ENCODE data around the gene IGFN1.

IGFN1 gene

DNA sequence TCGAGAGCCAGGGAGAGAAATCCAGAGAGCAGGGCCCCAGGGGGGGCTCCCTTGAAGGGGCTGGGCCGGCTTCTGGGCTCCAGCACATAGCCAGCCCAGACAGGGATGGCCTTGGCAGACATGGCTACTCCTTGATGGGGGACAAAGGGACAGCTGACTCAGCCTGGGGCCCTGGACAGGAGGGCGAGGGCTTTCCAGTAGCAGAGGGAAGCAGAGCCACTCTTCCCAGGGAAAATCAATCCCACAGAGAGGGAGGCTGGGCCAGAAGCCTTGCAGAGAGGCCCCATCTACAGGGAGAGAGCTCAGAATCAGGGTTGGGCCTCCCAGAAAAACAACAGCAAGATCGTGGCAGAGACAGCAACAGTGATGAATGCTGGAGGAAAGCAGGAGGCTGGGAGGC is 15.6 kb downstream of the IGFN1 start:
- H3K27ac ChIP-seq (ENCODE audit: low read depth, low read length) = no peak overlapping the region
- H2BK15ac ChIP-seq (replicated peaks; ENCODE audit: low read depth) = no peak overlapping the region
- no peaks in the 10 kb centered on the region for H3K36me3 ChIP-seq (ENCODE audit: control insufficient read depth, insufficient read depth, low read length)
- H2BK120ac ChIP-seq (ENCODE audit: low read depth, low read length) = no peak overlapping the region
- no peak overlapping the region for H3K56ac ChIP-seq (ENCODE audit: low read length)
- H3K79me1 ChIP-seq (ENCODE audit: low read length) = no peaks in the 10 kb centered on the region
- no peak for DNase-seq
- no peak overlapping the region for H2AK5ac ChIP-seq (ENCODE audit: low read length)
- H2BK5ac ChIP-seq (ENCODE audit: low read length) = no peak overlapping the region
- no peak overlapping the region for H3K9ac ChIP-seq (ENCODE audit: low read length)
- H3K4me3 ChIP-seq (ENCODE audit: low read length) = no peak overlapping the region
- H4K5ac ChIP-seq (ENCODE audit: low read length) = no peak overlapping the region
- no peak overlapping the region for H4K8ac ChIP-seq (ENCODE audit: low read depth, low read length)
- H3K4me1 ChIP-seq (ENCODE audit: control insufficient read depth, low read depth, low read length) = no peaks in the 10 kb centered on the region
- no peak overlapping the region for H3K18ac ChIP-seq (ENCODE audit: low read length)
- H3K23ac ChIP-seq (ENCODE audit: low read length) = no peak overlapping the region
- WGBS (ENCODE audit: extremely low coverage, insufficient coverage, low lambda C conversion rate) = no CpG with 5 or more reads among the region's 4 CpGs
- H3K4me2 ChIP-seq (ENCODE audit: low read length) = no peak overlapping the region
- no peaks in the 10 kb centered on the region for H3K79me2 ChIP-seq (ENCODE audit: control insufficient read depth, insufficient read depth, low read length)
- no peaks in the 10 kb centered on the region for H3K27me3 ChIP-seq (ENCODE audit: insufficient read depth, low read length, poor library complexity)
- H3K4ac ChIP-seq (ENCODE audit: low read depth, low read length) = no peak overlapping the region

- H3K56ac ChIP-seq (ENCODE audit: low read length) = no peak overlapping the region
- H3K4me2 ChIP-seq (ENCODE audit: low read length) = no peak overlapping the region
- WGBS (ENCODE audit: extremely low coverage, insufficient coverage, low lambda C conversion rate) = no CpG with 5 or more reads among the region's 3 CpGs
- no peaks in the 10 kb centered on the region for H3K36me3 ChIP-seq (ENCODE audit: control insufficient read depth, insufficient read depth, low read length)
- H3K27ac ChIP-seq (ENCODE audit: low read depth, low read length) = no peak overlapping the region
- H3K27me3 ChIP-seq (ENCODE audit: insufficient read depth, low read length, poor library complexity) = no peaks in the 10 kb centered on the region
- no peak overlapping the region for H2BK120ac ChIP-seq (ENCODE audit: low read depth, low read length)
- no peak overlapping the region for H4K5ac ChIP-seq (ENCODE audit: low read length)
- no peak overlapping the region for H3K9ac ChIP-seq (ENCODE audit: low read length)
- H2AK5ac ChIP-seq (ENCODE audit: low read length) = no peak overlapping the region
- H3K18ac ChIP-seq (ENCODE audit: low read length) = no peak overlapping the region
- no peak overlapping the region for H3K4me3 ChIP-seq (ENCODE audit: low read length)
- H3K4me1 ChIP-seq (ENCODE audit: control insufficient read depth, low read depth, low read length) = no peaks in the 10 kb centered on the region
- H4K8ac ChIP-seq (ENCODE audit: low read depth, low read length) = no peak overlapping the region
- no peak overlapping the region for H2BK5ac ChIP-seq (ENCODE audit: low read length)
- no peak overlapping the region for H2BK15ac ChIP-seq (replicated peaks; ENCODE audit: low read depth)
- no peak for DNase-seq
- H3K79me2 ChIP-seq (ENCODE audit: control insufficient read depth, insufficient read depth, low read length) = no peaks in the 10 kb centered on the region
- H3K23ac ChIP-seq (ENCODE audit: low read length) = no peak overlapping the region
- no peak overlapping the region for H3K4ac ChIP-seq (ENCODE audit: low read depth, low read length)
- no peaks in the 10 kb centered on the region for H3K79me1 ChIP-seq (ENCODE audit: low read length)
Observed at GRCh38 chr1:201207046-201207445, 16.4 kb downstream of the IGFN1 start.

- Histone ChIP-seq H4K8ac (ENCODE audit: low read depth, low read length) (no peak overlapping the region), H3K4ac (ENCODE audit: low read depth, low read length) (no peak overlapping the region), H3K23ac (ENCODE audit: low read length) (no peak overlapping the region), H3K4me1 (ENCODE audit: control insufficient read depth, low read depth, low read length) (no peaks in the 10 kb centered on the region), H3K27me3 (ENCODE audit: insufficient read depth, low read length, poor library complexity) (no peaks in the 10 kb centered on the region), H2BK5ac (ENCODE audit: low read length) (no peak overlapping the region), H3K9ac (ENCODE audit: low read length) (no peak overlapping the region), H3K36me3 (ENCODE audit: control insufficient read depth, insufficient read depth, low read length) (no peaks in the 10 kb centered on the region), H4K5ac (ENCODE audit: low read length) (no peak overlapping the region), H2AK5ac (ENCODE audit: low read length) (no peak overlapping the region), H2BK15ac (replicated peaks; ENCODE audit: low read depth) (no peak overlapping the region), H3K79me2 (ENCODE audit: control insufficient read depth, insufficient read depth, low read length) (no peaks in the 10 kb centered on the region), H3K4me3 (ENCODE audit: low read length) (no peak overlapping the region), H2BK120ac (ENCODE audit: low read depth, low read length) (no peak overlapping the region), H3K18ac (ENCODE audit: low read length) (no peak overlapping the region), H3K27ac (ENCODE audit: low read depth, low read length) (no peak overlapping the region), H3K4me2 (ENCODE audit: low read length) (no peak overlapping the region), H3K79me1 (ENCODE audit: low read length) (no peaks in the 10 kb centered on the region), H3K56ac (ENCODE audit: low read length) (no peak overlapping the region)
- no CpG with 5 or more reads among the region's 2 CpGs for WGBS (ENCODE audit: extremely low coverage, insufficient coverage, low lambda C conversion rate)
- no peak for DNase-seq
Observed at GRCh38 chr1:201208236-201208635, 17.6 kb downstream of the IGFN1 start.

DNA sequence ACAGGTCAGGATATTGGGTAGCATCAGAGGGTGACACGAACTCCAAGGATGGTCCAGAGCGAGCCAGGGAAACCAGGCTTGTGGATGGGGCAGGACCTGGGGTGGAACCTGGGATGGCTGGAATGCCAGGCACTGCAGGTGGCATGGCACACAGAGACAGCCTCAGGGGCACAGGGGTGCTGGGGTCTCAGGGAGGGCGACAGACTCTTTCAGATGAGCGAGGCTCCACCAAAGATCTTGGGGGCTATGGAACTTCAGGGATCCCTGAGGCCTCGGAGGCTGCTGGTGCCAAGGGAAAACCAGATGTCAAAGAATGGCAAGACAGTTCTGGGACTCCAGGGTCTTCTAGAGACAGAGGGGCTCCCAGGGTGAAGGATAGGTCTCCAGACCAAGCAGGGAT is 21.4 kb downstream of the IGFN1 start:
- no peak for DNase-seq
- H3K4me3 ChIP-seq (ENCODE audit: low read length) = no peak overlapping the region
- no peak overlapping the region for H3K27ac ChIP-seq (ENCODE audit: low read depth, low read length)
- no peak overlapping the region for H3K56ac ChIP-seq (ENCODE audit: low read length)
- no peak overlapping the region for H4K5ac ChIP-seq (ENCODE audit: low read length)
- no peaks in the 10 kb centered on the region for H3K79me2 ChIP-seq (ENCODE audit: control insufficient read depth, insufficient read depth, low read length)
- no peak overlapping the region for H3K9ac ChIP-seq (ENCODE audit: low read length)
- H2BK5ac ChIP-seq (ENCODE audit: low read length) = no peak overlapping the region
- no peaks in the 10 kb centered on the region for H3K4me1 ChIP-seq (ENCODE audit: control insufficient read depth, low read depth, low read length)
- no peak overlapping the region for H4K8ac ChIP-seq (ENCODE audit: low read depth, low read length)
- H2BK15ac ChIP-seq (replicated peaks; ENCODE audit: low read depth) = no peak overlapping the region
- no peak overlapping the region for H3K4me2 ChIP-seq (ENCODE audit: low read length)
- H3K23ac ChIP-seq (ENCODE audit: low read length) = no peak overlapping the region
- no peak overlapping the region for H3K18ac ChIP-seq (ENCODE audit: low read length)
- H2BK120ac ChIP-seq (ENCODE audit: low read depth, low read length) = no peak overlapping the region
- no peaks in the 10 kb centered on the region for H3K79me1 ChIP-seq (ENCODE audit: low read length)
- WGBS (ENCODE audit: extremely low coverage, insufficient coverage, low lambda C conversion rate) = no CpG with 5 or more reads among the region's 5 CpGs
- H3K4ac ChIP-seq (ENCODE audit: low read depth, low read length) = no peak overlapping the region
- H3K36me3 ChIP-seq (ENCODE audit: control insufficient read depth, insufficient read depth, low read length) = no peaks in the 10 kb centered on the region
- H3K27me3 ChIP-seq (ENCODE audit: insufficient read depth, low read length, poor library complexity) = no peaks in the 10 kb centered on the region
- H2AK5ac ChIP-seq (ENCODE audit: low read length) = no peak overlapping the region

DNA sequence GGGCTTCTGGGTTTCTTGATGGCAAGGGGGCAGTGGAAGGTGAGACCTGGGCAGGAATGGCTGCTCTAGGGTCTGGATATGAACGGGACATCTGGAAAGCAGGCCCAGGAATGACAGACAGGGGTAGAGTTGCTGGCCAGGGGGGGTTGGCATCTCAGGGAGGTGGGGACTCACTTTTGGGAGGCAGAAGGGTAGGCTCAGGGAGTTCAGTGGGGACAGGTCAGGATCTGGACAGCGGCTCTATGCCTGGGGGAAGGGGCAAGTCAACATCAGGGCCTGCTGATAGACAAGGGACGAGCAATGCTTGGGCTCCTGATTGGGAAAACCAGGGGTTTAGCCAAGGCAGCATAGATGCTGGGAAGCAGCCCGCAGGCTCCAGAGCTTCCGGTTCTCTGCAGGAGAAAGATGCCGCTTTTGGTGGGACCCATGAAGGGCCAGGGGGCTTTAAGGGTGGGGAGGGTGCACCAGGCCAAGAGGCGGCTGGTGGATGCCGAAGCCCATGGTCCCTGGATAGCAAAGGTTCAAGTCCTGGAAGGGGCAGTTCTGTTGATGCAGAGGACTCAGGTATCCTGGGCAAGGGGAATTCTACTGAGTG is 21.9 kb downstream of the IGFN1 start:
- H3K4me1 ChIP-seq (ENCODE audit: control insufficient read depth, low read depth, low read length) = no peaks in the 10 kb centered on the region
- H3K79me1 ChIP-seq (ENCODE audit: low read length) = no peaks in the 10 kb centered on the region
- no peak overlapping the region for H3K27ac ChIP-seq (ENCODE audit: low read depth, low read length)
- no peak overlapping the region for H3K23ac ChIP-seq (ENCODE audit: low read length)
- H2BK5ac ChIP-seq (ENCODE audit: low read length) = no peak overlapping the region
- H3K4ac ChIP-seq (ENCODE audit: low read depth, low read length) = no peak overlapping the region
- no peak overlapping the region for H2BK120ac ChIP-seq (ENCODE audit: low read depth, low read length)
- no peak overlapping the region for H3K9ac ChIP-seq (ENCODE audit: low read length)
- H2AK5ac ChIP-seq (ENCODE audit: low read length) = no peak overlapping the region
- no peak for DNase-seq
- H2BK15ac ChIP-seq (replicated peaks; ENCODE audit: low read depth) = no peak overlapping the region
- no peak overlapping the region for H3K56ac ChIP-seq (ENCODE audit: low read length)
- H3K18ac ChIP-seq (ENCODE audit: low read length) = no peak overlapping the region
- H3K36me3 ChIP-seq (ENCODE audit: control insufficient read depth, insufficient read depth, low read length) = no peaks in the 10 kb centered on the region
- no peak overlapping the region for H4K8ac ChIP-seq (ENCODE audit: low read depth, low read length)
- no peak overlapping the region for H3K4me2 ChIP-seq (ENCODE audit: low read length)
- H3K4me3 ChIP-seq (ENCODE audit: low read length) = no peak overlapping the region
- WGBS (ENCODE audit: extremely low coverage, insufficient coverage, low lambda C conversion rate) = no CpG with 5 or more reads among the region's 8 CpGs
- no peaks in the 10 kb centered on the region for H3K79me2 ChIP-seq (ENCODE audit: control insufficient read depth, insufficient read depth, low read length)
- H4K5ac ChIP-seq (ENCODE audit: low read length) = no peak overlapping the region
- no peaks in the 10 kb centered on the region for H3K27me3 ChIP-seq (ENCODE audit: insufficient read depth, low read length, poor library complexity)

DNA sequence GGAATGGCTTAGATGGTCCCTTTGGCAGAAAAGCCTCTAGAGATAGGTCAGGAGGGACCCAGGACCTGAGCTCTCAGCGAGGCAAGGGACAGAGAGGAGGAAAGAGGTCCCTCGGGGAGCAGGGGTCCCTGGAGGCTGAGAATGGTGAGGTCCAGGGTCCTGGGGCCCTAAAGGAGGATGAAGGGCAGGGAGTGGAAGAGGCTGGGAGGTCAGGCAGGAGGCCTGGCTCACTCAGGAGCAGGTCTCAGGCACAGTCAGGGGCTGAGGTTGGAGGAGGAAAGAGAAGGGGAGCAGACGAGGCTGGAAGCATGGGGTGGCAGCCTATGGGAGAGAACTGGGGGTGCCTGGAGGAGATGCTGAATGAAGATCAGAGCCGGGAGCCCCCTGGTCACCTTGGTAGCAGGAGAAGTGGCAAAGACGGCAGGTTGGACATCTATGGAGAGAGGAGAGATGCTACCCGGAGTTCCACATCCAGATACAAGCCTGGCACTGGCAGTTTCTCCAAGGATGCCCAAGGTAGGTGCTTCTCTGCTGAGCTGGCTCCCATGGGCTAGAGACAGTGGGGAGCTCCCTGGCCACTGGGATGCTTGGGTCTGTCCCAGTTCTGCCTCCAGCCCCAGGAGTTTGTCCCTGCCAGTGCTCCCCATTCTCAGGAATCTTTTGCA is 22.6 kb downstream of the IGFN1 start:
- H4K5ac ChIP-seq (ENCODE audit: low read length) = no peak overlapping the region
- no CpG with 5 or more reads among the region's 6 CpGs for WGBS (ENCODE audit: extremely low coverage, insufficient coverage, low lambda C conversion rate)
- H3K23ac ChIP-seq (ENCODE audit: low read length) = no peak overlapping the region
- no peak overlapping the region for H3K9ac ChIP-seq (ENCODE audit: low read length)
- H2BK120ac ChIP-seq (ENCODE audit: low read depth, low read length) = no peak overlapping the region
- no peak overlapping the region for H3K18ac ChIP-seq (ENCODE audit: low read length)
- H3K4me3 ChIP-seq (ENCODE audit: low read length) = no peak overlapping the region
- no peak overlapping the region for H2AK5ac ChIP-seq (ENCODE audit: low read length)
- no peaks in the 10 kb centered on the region for H3K36me3 ChIP-seq (ENCODE audit: control insufficient read depth, insufficient read depth, low read length)
- H3K27me3 ChIP-seq (ENCODE audit: insufficient read depth, low read length, poor library complexity) = no peaks in the 10 kb centered on the region
- H3K79me1 ChIP-seq (ENCODE audit: low read length) = no peaks in the 10 kb centered on the region
- no peak overlapping the region for H4K8ac ChIP-seq (ENCODE audit: low read depth, low read length)
- no peak overlapping the region for H2BK5ac ChIP-seq (ENCODE audit: low read length)
- no peak overlapping the region for H3K56ac ChIP-seq (ENCODE audit: low read length)
- H3K4me2 ChIP-seq (ENCODE audit: low read length) = no peak overlapping the region
- DNase-seq = no peak
- no peak overlapping the region for H2BK15ac ChIP-seq (replicated peaks; ENCODE audit: low read depth)
- no peaks in the 10 kb centered on the region for H3K4me1 ChIP-seq (ENCODE audit: control insufficient read depth, low read depth, low read length)
- no peaks in the 10 kb centered on the region for H3K79me2 ChIP-seq (ENCODE audit: control insufficient read depth, insufficient read depth, low read length)
- no peak overlapping the region for H3K27ac ChIP-seq (ENCODE audit: low read depth, low read length)
- H3K4ac ChIP-seq (ENCODE audit: low read depth, low read length) = no peak overlapping the region

Measured in mesendoderm (in vitro differentiated cells).